WTC11 (cell line): ENCODE results near the gene DOHH. TPM values are rescaled to one million over a fixed set of nuclear protein-coding genes. Genes with fewer than 3 reads are reported as not detected.

Source experiments
- ATAC-seq: fragments of 200-7000 bp; cut with Tn5 transposase; 2 replicates; pipeline ENCODE4 v1.10.0; 2021; ENCODE audit warnings: mild to moderate bottlenecking, moderate library complexity
- CTCF ChIA-PET: fragments of 300-600 bp; sonication (Branson Sonifier 250); formaldehyde crosslinking; loops from one replicate; lab custom pipeline; 2021; ENCODE audit warnings: antibody characterized with exemption; lab: Charles Lee
- POLR2A ChIA-PET: fragments of 350-600 bp; sonication (Branson Sonifier 250); formaldehyde crosslinking; loops from one replicate; lab custom pipeline; 2021; ENCODE audit warnings: antibody characterized with exemption; lab: Charles Lee
- DNase-seq: peaks from one replicate; pipeline ENCODE4 v3.0.0; 2021; ENCODE audit warnings: low spot score
- H3K27ac Mint-ChIP-seq: 2 replicates; pipeline ENCODE4 v1.8.0; 2021; ENCODE audit warnings: mixed read lengths
- H3K27me3 Mint-ChIP-seq: 2 replicates; pipeline ENCODE4 v1.8.0; 2021; ENCODE audit warnings: low read depth, mild to moderate bottlenecking, moderate library complexity, mixed read lengths
- H3K36me3 Mint-ChIP-seq: 2 replicates; pipeline ENCODE4 v1.8.0; 2021; ENCODE audit warnings: mixed read lengths
- H3K4me1 Mint-ChIP-seq: 2 replicates; pipeline ENCODE4 v1.8.0; 2022; ENCODE audit warnings: mixed read lengths
- H3K4me3 Mint-ChIP-seq: 2 replicates; pipeline ENCODE4 v1.8.0; 2021; ENCODE audit warnings: mild to moderate bottlenecking, moderate library complexity, mixed read lengths
- H3K9me3 Mint-ChIP-seq: 2 replicates; pipeline ENCODE4 v1.8.0; 2021; ENCODE audit warnings: mixed read lengths
- CBFB ChIP-seq: sonication (generic); formaldehyde crosslinking; IDR thresholded peaks from 2 replicates; pipeline ENCODE4 v1.8.1; 2022; ENCODE audit warnings: mild to moderate bottlenecking, low read depth, missing genetic modification reagents
- CREB1 ChIP-seq: sonication (generic); formaldehyde crosslinking; IDR thresholded peaks from 2 replicates; pipeline ENCODE4 v1.8.0; 2023; ENCODE audit warnings: mild to moderate bottlenecking, missing genetic modification reagents
- CTCF ChIP-seq: fragments of 200-600 bp; IDR thresholded peaks from 2 replicates; pipeline ENCODE4 v1.8.0; 2022; ENCODE audit warnings: antibody characterized with exemption
- E2F4 ChIP-seq: sonication (generic); formaldehyde crosslinking; IDR thresholded peaks from 2 replicates; pipeline ENCODE4 v1.8.1; 2022; ENCODE audit warnings: low read depth, mild to moderate bottlenecking, moderate library complexity, missing genetic modification reagents, borderline replicate concordance
- FOXP1 ChIP-seq: sonication (generic); formaldehyde crosslinking; IDR thresholded peaks from 2 replicates; pipeline ENCODE4 v1.8.0; 2022; ENCODE audit warnings: missing genetic modification reagents, mild to moderate bottlenecking, moderate library complexity, borderline replicate concordance
- FOXP4 ChIP-seq: sonication (generic); formaldehyde crosslinking; IDR thresholded peaks from 2 replicates; pipeline ENCODE4 v1.8.0; 2022; ENCODE audit warnings: mild to moderate bottlenecking, missing genetic modification reagents
- GRHL2 ChIP-seq: fragments of 250-450 bp; sonication (Bioruptor Pico); IDR thresholded peaks from 2 replicates; pipeline ENCODE4 v1.8.0; 2022; ENCODE audit warnings: mild to moderate bottlenecking, moderate library complexity; ENCODE audit not compliant: insufficient replicate concordance, severe bottlenecking
- HMGA2 ChIP-seq: fragments of 250-450 bp; sonication (Bioruptor Pico); IDR thresholded peaks from 2 replicates; pipeline ENCODE4 v1.4.0; 2021; ENCODE audit warnings: mild to moderate bottlenecking, moderate library complexity
- MYBL2 ChIP-seq: sonication (generic); formaldehyde crosslinking; IDR thresholded peaks from 2 replicates; pipeline ENCODE4 v1.8.1; 2023; ENCODE audit warnings: mild to moderate bottlenecking, moderate library complexity, missing genetic modification reagents
- SMAD3 ChIP-seq: sonication (generic); formaldehyde crosslinking; IDR thresholded peaks from 2 replicates; pipeline ENCODE4 v1.8.0; 2022; ENCODE audit warnings: missing genetic modification reagents, mild to moderate bottlenecking, borderline replicate concordance
- SOX15 ChIP-seq: fragments of 250-450 bp; sonication (Bioruptor Pico); IDR thresholded peaks from 2 replicates; pipeline ENCODE4 v1.9.0; 2021; ENCODE audit warnings: mild to moderate bottlenecking
- SP1 ChIP-seq: sonication (generic); formaldehyde crosslinking; conservative IDR thresholded peaks from 2 replicates; pipeline ENCODE4 v1.8.1; 2022; ENCODE audit warnings: missing genetic modification reagents
- USF2 ChIP-seq: sonication (generic); formaldehyde crosslinking; IDR thresholded peaks from 2 replicates; pipeline ENCODE4 v1.8.1; 2023; ENCODE audit warnings: mild to moderate bottlenecking, missing genetic modification reagents, moderate library complexity
- ZNF416 ChIP-seq: fragments of 250-450 bp; sonication (Bioruptor Pico); IDR thresholded peaks from 2 replicates; pipeline ENCODE4 v1.9.0; 2021; ENCODE audit warnings: mild to moderate bottlenecking, inconsistent platforms
- ZNF671 ChIP-seq: fragments of 250-450 bp; sonication (Bioruptor Pico); IDR thresholded peaks from 2 replicates; pipeline ENCODE4 v1.8.0; 2021; ENCODE audit warnings: mild to moderate bottlenecking
- total RNA-seq: library from RNA; stranded (reverse); gene quantifications from 3 replicates; pipeline ENCODE4 v1.2.3, GENCODE V29; 2021
- TF ChIP-seq, protein P1 (sequence below): sonication (generic); formaldehyde crosslinking; IDR thresholded peaks from 2 replicates; pipeline ENCODE4 v1.8.0; 2022; ENCODE audit warnings: mild to moderate bottlenecking, missing genetic modification reagents
- TF ChIP-seq, protein P2 (sequence below): sonication (generic); formaldehyde crosslinking; conservative IDR thresholded peaks from 2 replicates; pipeline ENCODE4 v1.8.1; 2023; ENCODE audit warnings: mild to moderate bottlenecking, low read depth, missing genetic modification reagents, moderate library complexity

Gene DOHH
- total RNA-seq, 1 experiment from 2014 or later: 22.2 TPM

DNA sequence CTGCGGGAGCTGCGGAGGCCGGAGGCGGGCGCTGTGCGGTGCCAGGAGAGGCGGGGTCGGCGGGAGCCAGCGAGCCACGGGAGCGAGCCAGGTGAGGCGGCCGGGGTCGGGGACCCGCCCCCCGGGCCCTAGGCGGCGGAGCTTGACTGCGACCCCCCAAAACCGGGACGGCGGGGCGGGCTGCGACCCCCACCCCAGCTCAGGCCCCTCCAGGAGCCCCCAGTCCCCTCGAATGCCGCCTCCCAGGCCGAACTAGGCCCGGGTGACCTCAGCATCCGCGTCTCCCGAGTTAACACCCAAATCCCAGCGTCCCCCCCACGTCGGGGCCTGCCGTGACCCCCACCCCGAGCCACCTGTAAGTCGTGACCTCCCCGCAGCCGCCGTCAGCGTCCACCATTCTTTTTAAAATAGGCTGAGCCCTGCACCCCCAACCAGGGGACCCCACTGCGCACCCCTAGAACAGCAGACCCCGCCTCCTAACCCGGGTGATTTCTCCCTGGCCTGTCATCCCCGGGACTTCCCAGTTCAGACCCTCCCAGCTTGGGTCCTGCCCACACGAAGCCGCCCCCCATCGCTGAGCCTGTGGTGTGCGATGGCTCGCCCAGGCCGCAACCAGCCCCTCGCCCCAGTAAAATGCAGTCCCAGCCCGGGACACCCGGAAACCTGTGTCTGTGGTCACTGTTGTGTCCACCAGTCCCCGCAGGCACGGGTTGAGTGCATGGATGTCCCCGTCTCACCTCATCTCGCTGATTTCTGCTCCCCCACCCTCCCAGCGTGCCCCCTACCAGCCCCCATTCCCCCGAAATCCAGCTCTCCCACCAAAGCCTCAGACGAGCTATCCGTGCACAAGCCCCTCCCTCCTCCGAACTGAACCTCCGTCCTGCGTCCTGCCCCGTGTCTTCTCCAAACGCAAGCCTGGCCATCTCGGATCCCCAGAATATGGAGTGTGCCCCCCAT, 6.2 kb upstream of the DOHH start:
- DNase-seq: no peak
- H3K9me3 Mint-ChIP-seq: no peaks in the 10 kb centered on the region
- H3K4me3 Mint-ChIP-seq: peak overlapping the region; percentile 85
- H3K27me3 Mint-ChIP-seq: no peaks in the 10 kb centered on the region; the same call in 1 of the 2 replicates
- H3K27ac Mint-ChIP-seq: peak overlapping the region; percentile 78
- CTCF ChIA-PET: interaction anchor here (0.6 to 1.4 kb wide), 5 partner anchors 20 to 70 kb away, joined by 3 to 6 read pairs (median 5); no protein-coding TSS in a partner anchor
- POLR2A ChIA-PET: no interaction called here
- no peak for ATAC-seq
- peaks cover 12% of the 10 kb centered on the region; the same call in 1 of the 2 replicates for H3K36me3 Mint-ChIP-seq
- TF ChIP-seq GRHL2 (CRISPR knock-in tag): no peak
- TF ChIP-seq ZNF416 (CRISPR knock-in tag): no peak
- 0 out of 2 replicates have a peak, but pooled peaks have one; percentile 5 for TF ChIP-seq USF2 (CRISPR knock-in tag)
- no peak for TF ChIP-seq SOX15
- TF ChIP-seq, protein P1, sequence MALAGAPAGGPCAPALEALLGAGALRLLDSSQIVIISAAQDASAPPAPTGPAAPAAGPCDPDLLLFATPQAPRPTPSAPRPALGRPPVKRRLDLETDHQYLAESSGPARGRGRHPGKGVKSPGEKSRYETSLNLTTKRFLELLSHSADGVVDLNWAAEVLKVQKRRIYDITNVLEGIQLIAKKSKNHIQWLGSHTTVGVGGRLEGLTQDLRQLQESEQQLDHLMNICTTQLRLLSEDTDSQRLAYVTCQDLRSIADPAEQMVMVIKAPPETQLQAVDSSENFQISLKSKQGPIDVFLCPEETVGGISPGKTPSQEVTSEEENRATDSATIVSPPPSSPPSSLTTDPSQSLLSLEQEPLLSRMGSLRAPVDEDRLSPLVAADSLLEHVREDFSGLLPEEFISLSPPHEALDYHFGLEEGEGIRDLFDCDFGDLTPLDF (CRISPR knock-in tag): no peak
- TF ChIP-seq, protein P2, sequence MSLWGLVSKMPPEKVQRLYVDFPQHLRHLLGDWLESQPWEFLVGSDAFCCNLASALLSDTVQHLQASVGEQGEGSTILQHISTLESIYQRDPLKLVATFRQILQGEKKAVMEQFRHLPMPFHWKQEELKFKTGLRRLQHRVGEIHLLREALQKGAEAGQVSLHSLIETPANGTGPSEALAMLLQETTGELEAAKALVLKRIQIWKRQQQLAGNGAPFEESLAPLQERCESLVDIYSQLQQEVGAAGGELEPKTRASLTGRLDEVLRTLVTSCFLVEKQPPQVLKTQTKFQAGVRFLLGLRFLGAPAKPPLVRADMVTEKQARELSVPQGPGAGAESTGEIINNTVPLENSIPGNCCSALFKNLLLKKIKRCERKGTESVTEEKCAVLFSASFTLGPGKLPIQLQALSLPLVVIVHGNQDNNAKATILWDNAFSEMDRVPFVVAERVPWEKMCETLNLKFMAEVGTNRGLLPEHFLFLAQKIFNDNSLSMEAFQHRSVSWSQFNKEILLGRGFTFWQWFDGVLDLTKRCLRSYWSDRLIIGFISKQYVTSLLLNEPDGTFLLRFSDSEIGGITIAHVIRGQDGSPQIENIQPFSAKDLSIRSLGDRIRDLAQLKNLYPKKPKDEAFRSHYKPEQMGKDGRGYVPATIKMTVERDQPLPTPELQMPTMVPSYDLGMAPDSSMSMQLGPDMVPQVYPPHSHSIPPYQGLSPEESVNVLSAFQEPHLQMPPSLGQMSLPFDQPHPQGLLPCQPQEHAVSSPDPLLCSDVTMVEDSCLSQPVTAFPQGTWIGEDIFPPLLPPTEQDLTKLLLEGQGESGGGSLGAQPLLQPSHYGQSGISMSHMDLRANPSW (CRISPR knock-in tag): no peak
- peaks cover 18% of the 10 kb centered on the region for H3K4me1 Mint-ChIP-seq

DNA sequence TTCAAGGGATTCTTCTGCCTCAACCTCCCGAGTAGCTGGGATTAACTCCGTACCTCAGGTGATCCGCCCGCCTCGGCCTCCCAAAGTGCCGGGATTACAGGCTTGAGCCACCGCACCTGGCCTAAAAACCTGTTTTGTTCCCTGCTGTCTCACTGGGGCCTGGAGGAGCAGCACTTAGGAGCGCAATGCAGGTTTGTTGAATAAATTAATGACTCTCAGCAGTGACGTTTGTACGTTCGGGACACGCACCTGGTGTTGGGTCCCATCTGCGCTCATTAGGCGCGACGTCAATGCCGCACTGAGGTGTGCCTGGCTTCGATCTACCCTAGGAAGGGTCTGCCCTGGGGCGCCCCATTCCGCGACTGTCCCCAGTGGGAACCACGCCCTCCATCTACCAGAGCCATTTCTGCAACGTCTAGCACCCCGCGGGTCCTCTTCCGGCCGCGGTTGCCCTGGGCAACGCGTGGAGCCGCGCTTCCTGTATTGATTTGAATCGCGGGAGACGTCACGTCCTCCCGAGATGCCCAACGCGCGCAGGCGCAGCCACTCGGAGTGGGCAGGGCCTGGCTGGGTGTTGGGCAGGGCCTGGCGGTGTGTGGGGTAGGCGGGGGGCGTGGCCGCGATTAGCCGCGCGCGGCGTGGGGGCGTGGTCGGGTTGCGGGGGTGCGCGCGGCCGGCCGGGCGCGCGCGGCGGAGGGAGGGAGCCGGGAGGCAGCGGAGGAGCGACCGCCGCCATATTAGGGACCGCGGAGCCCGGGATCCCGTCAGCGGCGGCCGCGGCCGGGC, 5.3 kb upstream of the DOHH start, which contains the start of gene FZR1:
TSS of gene FZR1 (plus strand) at position 714 of the 786 bp plus-strand sequence. CDS start 16,679 bp downstream, outside the sequence.
- CTCF ChIA-PET: interaction anchor here (0.6 to 1.4 kb wide), 3 partner anchors 70 to 155 kb away, joined by 3 to 6 read pairs (median 4); no protein-coding TSS in a partner anchor
- peak; percentile 84 for ATAC-seq
- POLR2A ChIA-PET: no interaction called here
- Mint-ChIP-seq H3K4me1 (peaks cover 21% of the 10 kb centered on the region), H3K4me3 (peak within 1 kb of the TSS; percentile 88), H3K9me3 (no peaks in the 10 kb centered on the region), H3K36me3 (peaks cover 12% of the 10 kb centered on the region; the same call in 1 of the 2 replicates), H3K27ac (peak within 1 kb of the TSS; percentile 99), H3K27me3 (no peaks in the 10 kb centered on the region; the same call in 1 of the 2 replicates)
- peak; percentile 97 for DNase-seq
- TF ChIP-seq CREB1 (CRISPR knock-in tag): peak; percentile 35
- 0 out of 2 replicates have a peak, but pooled peaks have one; percentile 11 for TF ChIP-seq HMGA2 (CRISPR knock-in tag)
- TF ChIP-seq USF2 (CRISPR knock-in tag): peak; percentile 48; the same call in 1 of the 2 replicates
- TF ChIP-seq SP1: peak; percentile 91
- TF ChIP-seq E2F4 (CRISPR knock-in tag): peak; percentile 76; the same call in 1 of the 2 replicates
- peak; percentile 61; the same call in 1 of the 2 replicates for TF ChIP-seq FOXP1 (CRISPR knock-in tag)
- TF ChIP-seq MYBL2 (CRISPR knock-in tag): peak; percentile 100
- no peak for TF ChIP-seq CTCF
- TF ChIP-seq CBFB (CRISPR knock-in tag): 0 out of 2 replicates have a peak, but pooled peaks have one; percentile 78
- TF ChIP-seq ZNF671: no peak
- peak; percentile 47; the same call in 1 of the 2 replicates for TF ChIP-seq FOXP4
- no peak for TF ChIP-seq SMAD3 (CRISPR knock-in tag)
